OCI-LY3 (cell line): Measurements from ENCODE around the gene MAL.

ENCODE experiments used
- EZH2phosphoT487 ChIP-seq: fragments of 200-600 bp; shearing (Covaris generic); IDR thresholded peaks from 2 replicates; pipeline ENCODE4 v1.6.1; 2018; ENCODE audit warnings: antibody characterized with exemption, mixed run types, low read depth
- TF ChIP-seq, protein P1 (sequence below): fragments of 200-600, 300-600 bp; sonication (generic); IDR thresholded peaks from 2 replicates; pipeline ENCODE4 v1.5.1; 2014; ENCODE audit warnings: antibody characterized with exemption, low read length, low read depth

DNA sequence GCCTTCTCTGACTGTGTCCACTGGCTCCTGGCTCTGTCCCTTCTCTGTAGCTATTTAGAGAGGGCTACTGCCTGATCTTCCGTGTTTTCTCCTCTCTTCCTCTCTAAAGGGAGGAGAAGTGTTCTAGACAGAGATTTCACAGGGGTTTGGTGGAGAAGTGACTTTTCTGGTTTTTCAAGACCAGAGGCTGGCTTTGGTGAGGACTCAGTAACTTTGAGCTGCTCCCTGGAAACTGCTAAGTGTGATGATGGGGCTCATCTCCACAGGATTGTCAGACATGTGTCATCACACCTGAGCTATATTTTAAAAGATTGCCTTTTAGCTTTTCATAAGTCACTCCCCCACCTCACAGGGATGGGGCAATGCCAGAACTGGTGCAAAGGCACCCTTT lies 6.2 kb downstream of the MAL start:
- TF ChIP-seq EZH2phosphoT487 = no peak
- TF ChIP-seq, protein P1, sequence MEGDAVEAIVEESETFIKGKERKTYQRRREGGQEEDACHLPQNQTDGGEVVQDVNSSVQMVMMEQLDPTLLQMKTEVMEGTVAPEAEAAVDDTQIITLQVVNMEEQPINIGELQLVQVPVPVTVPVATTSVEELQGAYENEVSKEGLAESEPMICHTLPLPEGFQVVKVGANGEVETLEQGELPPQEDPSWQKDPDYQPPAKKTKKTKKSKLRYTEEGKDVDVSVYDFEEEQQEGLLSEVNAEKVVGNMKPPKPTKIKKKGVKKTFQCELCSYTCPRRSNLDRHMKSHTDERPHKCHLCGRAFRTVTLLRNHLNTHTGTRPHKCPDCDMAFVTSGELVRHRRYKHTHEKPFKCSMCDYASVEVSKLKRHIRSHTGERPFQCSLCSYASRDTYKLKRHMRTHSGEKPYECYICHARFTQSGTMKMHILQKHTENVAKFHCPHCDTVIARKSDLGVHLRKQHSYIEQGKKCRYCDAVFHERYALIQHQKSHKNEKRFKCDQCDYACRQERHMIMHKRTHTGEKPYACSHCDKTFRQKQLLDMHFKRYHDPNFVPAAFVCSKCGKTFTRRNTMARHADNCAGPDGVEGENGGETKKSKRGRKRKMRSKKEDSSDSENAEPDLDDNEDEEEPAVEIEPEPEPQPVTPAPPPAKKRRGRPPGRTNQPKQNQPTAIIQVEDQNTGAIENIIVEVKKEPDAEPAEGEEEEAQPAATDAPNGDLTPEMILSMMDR = no peak
